IMR-90 (cell line): ENCODE measurements around the gene ZNF532.

ENCODE experiments used
- CEBPB ChIP-seq: IDR thresholded peaks from 2 replicates; pipeline ENCODE4 v1.6.1; 2012; ENCODE audit warnings: low read depth, low read length, improper control_type of control experiment
- CTCF ChIP-seq: conservative IDR thresholded peaks from 2 replicates; pipeline ENCODE4 v1.5.1; 2012; ENCODE audit warnings: mild to moderate bottlenecking, low read depth, low read length, improper control_type of control experiment
- FOS ChIP-seq: fragments of 150-350 bp; IDR thresholded peaks from 2 replicates; pipeline ENCODE4 v1.6.1; 2016; ENCODE audit warnings: low read depth, low read length
- MXI1 ChIP-seq: IDR thresholded peaks from 2 replicates; pipeline ENCODE4 v1.6.1; 2012; ENCODE audit warnings: low read depth, mild to moderate bottlenecking, low read length, moderate library complexity, borderline replicate concordance
- POLR2A ChIP-seq: IDR thresholded peaks from 2 replicates; pipeline ENCODE4 v1.6.1; 2012; ENCODE audit warnings: mild to moderate bottlenecking, low read depth, low read length
- SMC3 ChIP-seq: fragments of 150-350 bp; IDR thresholded peaks from 2 replicates; pipeline ENCODE4 v1.6.1; 2016; ENCODE audit warnings: low read depth, mild to moderate bottlenecking, antibody characterized with exemption, low read length, moderate library complexity

GRCh38 chr18:58998401-58999203, 133.9 kb downstream of the ZNF532 start:
- TF ChIP-seq CEBPB: no peak
- no peak for TF ChIP-seq CTCF
- TF ChIP-seq MXI1: no peak
- no peak for TF ChIP-seq SMC3
- no peak; the same call in 1 of the 2 replicates for TF ChIP-seq POLR2A
- TF ChIP-seq FOS: no peak
